ENCODE data around the gene FITM1.
"Not testable (repeated sequence)": the region's sequence is repeated elsewhere in the genome, so short reads cannot be mapped to it uniquely, and the experiment has no call there.

Gene FITM1

DNA sequence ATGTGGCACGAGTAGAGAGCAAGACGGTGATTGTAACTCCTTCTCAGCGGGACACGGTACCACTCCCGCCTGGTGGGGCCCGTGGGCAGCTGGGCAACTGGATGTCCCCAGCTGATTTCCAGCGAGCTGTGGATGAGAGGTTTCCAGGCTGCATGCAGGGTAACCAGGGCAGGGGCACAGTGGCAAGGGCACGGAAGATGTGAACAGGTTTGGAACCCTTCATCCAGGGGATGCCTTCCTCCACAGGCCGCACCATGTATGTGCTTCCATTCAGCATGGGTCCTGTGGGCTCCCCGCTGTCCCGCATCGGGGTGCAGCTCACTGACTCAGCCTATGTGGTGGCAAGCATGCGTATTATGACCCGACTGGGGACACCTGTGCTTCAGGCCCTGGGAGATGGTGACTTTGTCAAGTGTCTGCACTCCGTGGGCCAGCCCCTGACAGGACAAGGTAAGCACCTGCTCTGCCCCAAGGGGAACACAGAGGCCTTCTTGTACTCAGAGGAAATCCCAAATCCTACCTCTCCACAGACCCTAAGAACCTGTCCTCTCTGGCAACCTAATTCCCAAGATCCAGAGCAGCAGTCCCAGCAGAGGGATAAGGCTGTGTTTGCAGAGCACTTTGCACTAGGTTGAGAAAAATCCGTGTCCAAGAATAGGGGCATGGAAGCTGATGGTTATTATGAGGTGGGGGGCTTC is 32.1 kb upstream of the FITM1 start:
- DNase-seq, result no peak

DNA sequence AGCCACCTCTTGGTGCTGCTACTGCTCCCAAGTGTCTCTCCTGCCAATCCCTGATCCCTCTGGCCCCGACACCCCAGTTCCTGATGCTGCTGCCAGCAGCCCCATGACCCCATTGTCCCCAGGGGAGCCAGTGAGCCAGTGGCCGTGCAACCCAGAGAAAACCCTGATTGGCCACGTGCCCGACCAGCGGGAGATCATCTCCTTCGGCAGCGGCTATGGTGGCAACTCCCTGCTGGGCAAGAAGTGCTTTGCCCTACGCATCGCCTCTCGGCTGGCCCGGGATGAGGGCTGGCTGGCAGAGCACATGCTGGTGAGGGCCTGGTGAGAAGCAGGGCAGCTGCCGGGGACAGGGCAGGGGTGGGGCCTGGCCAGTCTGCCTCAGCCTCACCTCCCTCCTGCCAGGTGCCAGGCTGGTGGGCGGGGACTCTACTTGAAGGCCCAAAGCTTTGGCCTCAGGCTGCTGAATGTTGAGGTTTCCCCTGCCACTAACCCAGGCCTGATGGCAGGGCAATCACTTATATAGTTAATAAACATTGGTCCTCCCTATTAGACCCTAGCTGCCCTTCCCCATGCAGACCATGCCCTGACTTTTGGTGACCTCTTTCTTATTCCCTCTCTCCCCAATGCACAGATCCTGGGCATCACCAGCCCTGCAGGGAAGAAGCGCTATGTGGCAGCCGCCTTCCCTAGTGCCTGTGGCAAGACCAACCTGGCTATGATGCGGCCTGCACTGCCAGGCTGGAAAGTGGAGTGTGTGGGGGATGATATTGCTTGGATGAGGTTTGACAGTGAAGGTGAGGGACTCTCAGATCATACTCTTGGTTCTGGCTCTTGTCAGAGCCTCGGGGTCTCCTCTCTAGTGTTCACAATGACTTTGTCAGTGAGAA is 31.3 kb upstream of the FITM1 start:
- DNase-seq, result no peak

DNA sequence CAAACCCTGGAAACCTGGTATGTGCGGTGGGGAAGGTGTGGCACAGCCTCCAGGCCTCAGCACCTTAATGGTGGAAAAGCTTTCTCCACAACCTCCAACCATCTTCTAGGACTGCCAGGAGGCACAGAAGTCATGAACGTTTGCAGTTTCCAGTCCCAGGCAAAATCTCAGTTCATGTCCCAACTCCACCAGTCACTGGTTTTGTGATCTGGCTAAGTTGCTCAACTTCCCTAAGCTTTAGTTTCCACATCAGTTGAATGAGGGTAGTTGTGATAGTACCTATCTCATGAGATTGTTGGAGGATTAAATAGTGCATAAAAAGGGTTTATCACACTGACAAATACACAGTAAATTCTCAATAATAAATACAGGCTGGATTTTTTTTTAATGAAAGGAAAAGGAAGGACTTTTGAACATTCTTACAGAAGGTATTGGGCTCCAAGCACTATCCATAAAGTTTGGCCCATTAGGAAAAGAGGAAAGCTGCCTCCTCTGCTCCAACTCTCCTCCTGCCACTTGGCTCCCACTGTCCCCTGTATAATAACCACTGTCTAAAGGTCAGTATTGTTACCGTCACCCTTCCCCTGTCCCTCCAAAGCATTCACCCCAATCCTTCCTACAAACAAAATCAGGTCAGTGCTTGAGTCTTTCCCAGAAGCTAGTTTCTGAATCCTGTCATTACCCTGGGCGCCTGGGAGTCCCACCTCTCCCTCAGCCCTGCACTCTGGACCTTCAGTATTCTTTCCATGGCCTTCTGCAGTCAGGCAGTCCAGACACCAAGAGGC is 30.1 kb upstream of the FITM1 start:
- no peak for DNase-seq

DNA sequence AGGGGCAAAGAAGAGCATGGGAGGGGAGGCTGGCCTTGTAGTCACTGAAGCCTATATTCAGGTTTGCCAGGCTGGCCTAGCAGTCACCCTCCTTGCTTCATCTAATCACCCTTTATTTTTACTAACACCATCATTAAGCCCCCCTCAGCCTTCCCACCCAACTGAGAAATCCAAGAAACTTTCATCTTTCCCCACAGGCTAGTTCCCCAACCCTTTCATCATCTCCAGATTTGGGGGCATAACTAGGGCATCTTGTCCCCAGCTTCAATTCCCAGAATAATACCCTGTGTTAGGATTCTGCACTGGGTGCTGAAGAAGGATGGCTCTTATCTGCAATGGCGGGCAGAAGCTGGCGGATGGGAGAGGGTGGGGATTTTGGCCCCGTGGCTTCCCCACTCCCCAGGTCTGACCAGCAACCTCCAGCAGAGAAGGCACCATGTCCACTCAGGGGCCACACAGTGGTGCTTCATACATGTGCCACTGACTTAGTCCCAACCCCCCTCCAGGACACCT is 29.4 kb upstream of the FITM1 start:
- DNase-seq, result no peak

DNA sequence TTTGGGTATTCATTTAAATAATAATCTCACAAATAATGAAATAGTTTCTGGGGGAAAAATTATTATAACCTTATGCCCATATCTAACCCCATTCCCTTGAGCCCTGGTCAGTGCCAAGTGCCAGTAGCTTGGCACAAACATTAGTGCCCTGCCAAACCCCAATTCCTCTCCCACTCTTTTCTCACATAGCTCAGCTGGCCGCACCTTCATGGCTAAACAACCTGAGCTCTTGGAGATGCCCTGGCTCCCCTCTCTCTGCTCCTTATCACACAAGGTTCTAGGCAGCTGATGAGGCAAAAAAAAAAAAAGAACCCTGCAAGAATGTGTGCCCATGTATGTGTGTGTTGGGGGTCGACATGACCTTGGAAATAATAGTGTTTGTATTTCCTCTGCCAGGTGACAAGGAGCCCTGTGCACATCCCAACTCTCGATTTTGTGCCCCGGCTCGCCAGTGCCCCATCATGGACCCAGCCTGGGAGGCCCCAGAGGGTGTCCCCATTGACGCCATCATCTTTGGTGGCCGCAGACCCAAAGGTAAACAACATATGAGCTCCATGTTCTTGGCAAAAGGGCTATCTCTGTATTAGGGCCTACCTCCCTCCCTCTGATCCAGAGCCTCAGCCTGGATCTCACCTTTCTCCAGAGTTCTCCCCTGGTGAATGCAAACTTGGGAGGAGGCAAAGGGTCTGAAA is 28.0 kb upstream of the FITM1 start:
- DNase-seq, result no peak

DNA sequence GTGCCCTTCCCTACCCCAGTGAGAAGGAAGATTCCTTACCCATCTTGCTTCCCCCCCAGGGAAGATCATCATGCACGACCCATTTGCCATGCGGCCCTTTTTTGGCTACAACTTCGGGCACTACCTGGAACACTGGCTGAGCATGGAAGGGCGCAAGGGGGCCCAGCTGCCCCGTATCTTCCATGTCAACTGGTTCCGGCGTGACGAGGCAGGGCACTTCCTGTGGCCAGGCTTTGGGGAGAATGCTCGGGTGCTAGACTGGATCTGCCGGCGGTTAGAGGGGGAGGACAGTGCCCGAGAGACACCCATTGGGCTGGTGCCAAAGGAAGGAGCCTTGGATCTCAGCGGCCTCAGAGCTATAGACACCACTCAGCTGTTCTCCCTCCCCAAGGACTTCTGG is 27.0 kb upstream of the FITM1 start:
- DNase-seq, result no peak

DNA sequence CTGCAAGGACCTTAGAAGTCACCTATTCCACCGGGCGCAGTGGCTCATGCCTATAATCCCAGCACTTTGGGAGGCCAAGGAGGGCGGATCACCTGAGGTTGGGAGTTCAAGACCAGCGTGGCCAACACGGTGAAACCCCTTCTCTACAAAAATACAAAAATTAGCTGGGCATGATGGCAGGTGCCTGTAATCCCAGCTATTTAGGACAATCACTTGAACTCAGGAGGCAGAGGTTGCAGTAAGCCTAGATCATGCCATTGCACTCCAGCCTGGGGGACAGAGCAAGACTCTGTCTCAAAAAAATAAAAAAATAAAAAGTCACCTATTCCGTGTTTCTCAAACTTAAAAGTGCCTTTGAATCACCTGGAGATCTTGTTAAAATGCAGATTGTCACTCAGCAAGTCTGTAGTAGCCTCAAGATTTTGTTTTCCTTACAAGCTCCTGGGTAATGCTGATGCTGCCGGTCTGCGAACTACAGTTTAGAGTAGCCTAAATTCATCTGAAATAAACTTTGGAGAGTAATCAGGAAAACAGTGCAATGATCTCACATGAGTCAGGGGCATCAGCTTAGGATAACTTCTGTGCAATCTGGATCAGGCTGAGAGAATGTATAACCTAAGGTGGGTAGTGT is 24.7 kb upstream of the FITM1 start:
- not testable (repeated sequence) for DNase-seq

DNA sequence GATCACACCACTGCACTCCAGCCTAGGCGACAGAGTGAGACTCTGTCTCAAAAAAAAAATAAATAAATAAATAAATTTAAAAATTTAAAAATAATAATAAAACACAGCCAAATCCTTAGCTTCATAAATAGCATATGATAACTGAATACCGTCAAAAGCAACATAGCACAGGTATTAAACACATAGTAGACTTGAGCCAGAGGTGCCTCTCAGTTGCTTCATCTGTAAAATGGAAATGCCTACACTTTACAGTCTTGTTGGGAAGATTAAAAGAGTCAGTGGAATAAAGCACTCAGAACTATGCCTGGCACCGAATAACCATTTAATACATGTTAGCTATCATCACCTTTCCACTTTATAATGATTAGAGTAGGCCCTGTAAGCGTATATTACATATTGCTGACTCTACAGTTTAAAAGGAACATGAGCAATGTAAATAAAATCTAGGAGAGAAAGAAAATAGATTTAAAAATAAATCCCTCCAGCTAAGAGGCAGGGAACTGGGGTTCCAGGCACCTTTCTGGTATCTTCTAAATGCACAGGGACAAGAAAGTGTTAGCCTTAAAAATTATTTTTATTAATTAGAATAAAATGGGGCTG is 23.7 kb upstream of the FITM1 start:
- DNase-seq, result no peak

DNA sequence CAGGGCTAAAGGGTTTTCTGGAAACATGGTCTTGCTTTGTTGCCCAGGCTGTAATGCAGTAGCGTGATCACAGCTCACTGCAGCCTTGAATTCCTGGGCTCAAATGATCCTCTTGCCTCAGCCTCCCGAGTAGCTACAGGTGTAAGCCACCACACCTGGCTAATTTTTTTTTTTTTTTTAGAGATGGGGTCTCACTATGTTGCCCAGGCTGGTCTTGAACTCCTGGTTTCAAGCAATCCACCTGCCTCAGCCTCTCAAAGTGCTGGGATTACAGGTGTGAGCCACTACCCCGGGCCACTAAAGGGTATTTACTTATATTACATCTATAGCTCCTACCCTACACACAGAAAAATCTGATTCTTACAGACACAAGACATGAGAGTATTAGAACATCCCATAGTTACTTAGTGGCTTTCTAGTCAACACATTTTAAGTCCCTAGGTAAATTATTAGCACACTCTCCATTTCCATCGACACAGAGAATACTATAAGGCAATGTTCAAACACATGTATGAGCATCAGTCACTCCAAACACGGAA is 22.1 kb upstream of the FITM1 start:
- DNase-seq, result no peak

DNA sequence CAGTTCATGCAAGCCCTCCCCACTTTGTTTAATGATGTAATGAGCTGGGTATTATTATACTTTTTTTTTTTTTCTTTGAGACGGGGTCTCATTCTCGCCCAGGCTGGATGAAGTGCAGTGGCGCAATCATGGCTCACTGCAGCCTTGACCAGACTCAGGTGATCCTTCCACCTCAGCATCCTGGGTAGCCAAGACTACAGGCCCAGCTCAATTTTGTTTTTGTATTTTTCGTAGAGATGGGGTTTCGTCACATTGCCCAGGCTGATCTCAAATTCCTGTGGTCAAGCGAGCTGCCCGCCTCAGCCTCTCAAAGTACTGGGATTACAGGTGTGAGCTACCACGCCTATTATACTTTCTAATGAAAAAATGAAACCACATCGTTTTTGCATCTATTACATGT is 20.4 kb upstream of the FITM1 start:
- no peak for DNase-seq

DNA sequence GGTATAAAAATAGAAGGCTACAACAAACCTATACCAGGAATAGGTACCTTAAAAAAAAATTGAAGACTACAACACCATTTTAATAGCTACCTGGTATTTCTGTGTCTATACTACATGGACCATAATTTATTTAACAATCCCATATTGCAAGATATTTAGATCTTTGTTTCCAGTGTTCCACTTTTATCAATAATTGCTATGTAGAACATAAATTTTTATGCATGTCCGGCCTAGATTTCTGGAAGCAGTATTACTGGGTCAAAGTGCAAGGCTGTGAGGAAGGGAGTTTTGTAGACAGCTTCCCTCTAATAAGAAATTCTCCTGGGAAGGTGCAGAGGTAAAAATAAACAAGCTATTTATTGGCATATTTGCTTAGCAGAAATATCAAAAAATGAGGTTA is 19.9 kb upstream of the FITM1 start:
- no peak for DNase-seq

DNA sequence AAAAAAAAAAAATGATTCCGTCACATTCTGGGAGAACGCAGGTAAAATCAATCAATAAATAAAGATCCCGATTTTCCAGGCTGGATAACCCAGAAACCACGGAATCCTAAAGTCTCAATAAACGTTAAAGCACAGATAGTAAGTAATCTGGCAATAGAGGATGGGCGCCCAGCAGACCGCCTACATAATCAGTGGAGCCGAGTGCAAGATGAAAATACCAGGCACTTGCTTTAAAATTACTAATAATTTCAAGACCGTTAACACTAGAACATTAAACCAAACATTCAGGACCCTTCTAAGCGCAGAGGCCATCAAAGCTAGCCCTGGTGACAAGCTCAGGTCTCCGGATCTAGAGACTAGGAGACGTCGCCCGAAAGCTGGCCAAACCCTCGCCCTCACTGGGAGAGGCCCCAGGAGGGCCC is 17.1 kb upstream of the FITM1 start:
- DNase-seq, result no peak

DNA sequence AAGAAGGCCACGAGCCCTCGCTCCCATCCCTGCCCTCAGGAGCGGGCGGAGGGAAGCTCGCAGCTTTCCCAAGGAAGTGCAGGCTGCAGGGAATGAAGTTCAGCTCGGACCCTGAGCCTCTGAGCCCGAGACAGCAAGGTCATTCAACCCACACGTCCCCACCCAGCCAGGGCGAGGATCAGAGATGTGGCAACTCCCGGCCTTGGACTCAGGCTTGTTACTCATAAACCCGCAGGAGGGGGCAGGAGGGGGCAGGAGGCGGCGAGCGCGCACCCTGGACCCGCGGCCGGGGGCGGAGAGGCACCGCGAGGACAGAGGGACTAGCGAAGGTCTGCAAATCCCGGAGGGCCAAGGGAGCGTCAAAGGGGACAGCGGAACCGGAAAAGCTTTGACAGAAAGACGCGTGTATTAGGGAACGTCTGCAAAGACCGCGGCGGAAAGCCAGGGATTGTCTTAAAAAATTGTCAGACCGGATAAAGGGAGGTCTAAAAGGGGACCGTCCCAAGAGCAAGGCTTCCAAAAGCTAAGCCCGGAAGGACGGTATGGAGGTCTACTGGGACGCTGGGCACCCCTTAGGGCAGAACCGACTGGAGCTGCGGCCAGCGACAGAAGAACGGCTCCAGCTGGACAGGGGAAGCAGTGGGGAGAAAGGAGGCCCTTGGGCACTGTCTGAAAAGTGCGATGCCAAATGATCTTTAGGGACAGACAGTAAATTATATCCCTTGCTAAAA is 16.5 kb upstream of the FITM1 start:
- DNase-seq, result peak; percentile 87

DNA sequence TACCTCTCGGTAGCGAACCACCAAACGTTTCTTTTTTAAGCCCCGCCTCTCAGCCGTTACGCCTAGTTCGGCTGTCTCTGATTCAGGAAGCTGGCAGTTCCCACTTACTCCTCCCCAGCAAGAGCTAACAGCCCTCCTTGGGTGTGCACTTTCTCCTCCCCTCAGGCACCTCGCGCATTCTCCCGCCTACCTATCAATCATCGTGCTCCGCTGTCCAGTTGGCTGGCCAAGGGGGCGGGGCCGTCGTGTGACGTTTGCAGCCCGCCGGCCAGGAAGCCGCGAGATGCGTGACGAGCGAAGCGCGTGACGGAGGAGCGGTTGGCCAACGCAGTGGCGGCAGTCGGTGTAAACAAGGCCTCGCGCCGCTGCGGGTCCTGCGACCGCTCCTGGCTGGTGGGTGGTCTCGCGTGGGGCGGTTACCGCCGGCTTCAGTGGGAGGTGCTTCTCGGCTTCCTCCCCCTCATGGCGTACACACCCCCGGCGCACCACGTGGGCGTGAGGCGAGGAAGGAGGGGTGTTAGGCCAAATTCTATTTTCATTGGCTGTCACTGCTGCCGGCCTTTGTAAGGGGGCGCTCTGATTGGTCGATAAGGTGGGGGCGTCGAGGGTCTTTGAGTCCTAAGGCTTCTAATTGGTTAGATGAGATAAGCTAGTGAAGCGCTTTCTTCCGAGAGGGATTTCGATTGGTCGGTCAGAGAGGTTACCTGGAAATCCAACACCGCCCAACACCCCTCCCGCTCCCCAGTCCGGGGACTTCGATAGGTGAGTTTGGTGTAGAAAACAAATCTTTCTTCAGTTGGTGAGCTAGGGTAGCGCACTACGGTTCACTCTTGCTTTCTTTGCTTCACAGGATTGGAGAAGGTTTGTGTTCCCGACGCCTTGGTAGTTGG is 15.7 kb upstream of the FITM1 start, which contains the start of the genes DCAF11 and NRL:
DCAF11 (plus strand) TSS at position 246 of the 890 bp plus-strand sequence. CDS start 818 bp downstream, outside the sequence.
NRL (minus strand) TSS at position 418 of the 890 bp plus-strand sequence. CDS start 32,101 bp downstream, outside the sequence.
- DNase-seq, result peak; percentile 99

DNA sequence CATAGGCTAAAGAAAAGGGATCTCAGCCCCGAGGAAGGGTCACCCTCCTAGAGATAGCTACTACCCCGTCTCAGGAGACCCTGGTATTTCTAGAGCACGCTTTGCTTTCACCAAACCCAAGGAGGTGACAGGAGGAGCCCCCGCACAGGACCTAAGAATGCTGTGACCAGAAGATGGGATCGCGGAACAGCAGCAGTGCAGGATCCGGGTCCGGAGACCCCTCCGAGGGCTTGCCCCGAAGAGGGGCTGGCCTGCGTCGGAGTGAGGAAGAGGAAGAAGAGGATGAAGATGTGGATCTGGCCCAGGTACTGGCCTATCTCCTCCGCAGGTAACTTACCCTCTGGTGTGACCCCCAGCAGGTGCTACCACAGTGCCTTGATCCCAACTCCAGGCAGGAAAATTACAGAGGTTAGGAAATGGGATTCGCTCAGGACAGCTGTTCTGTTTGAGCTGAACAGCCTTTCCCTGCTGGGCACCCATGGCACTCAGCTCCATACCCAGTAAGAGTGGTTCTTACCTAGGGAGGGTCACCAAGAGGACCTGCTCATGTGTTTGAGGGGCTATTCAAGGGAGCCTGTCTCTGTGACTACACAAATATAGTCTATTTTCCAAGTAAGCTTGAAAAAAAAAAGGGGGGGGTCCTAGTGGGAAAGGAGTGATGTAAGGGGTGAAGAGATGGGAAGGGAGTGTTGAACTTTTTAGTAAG is 14.9 kb upstream of the FITM1 start:
- no peak for DNase-seq

DNA sequence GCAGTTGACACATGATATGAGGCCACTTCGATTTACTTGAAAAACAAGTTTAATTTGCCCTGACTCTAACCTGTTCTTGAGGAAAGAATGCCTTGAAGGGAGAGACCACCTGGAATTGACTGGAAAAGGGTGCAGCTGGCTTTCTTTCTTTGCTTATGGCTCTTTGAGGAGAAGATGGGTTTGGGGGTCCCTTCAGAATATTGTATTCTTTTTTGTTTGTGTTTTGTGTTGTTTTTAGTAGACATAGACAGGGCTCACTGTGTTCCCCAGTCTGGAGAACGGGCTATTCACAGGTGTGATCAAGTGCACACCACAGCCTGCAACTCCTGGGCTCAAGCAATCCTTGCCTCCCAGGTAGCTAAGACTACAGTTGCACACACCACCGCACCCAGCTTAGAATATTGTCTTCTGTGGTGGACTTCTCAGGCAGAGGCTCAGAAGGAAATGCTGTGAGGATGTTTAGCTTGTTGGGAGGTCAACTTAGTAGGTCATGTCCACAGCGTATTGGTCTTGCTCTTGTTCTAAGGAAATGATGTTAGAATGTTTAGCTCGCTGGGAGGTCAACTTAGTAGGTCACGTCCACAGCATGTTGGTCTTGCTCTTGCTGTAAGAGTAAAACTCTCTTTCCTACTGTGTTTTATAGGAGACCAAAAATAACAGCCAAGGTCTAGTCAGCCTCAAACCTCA is 14.2 kb upstream of the FITM1 start:
- DNase-seq, result no peak

DNA sequence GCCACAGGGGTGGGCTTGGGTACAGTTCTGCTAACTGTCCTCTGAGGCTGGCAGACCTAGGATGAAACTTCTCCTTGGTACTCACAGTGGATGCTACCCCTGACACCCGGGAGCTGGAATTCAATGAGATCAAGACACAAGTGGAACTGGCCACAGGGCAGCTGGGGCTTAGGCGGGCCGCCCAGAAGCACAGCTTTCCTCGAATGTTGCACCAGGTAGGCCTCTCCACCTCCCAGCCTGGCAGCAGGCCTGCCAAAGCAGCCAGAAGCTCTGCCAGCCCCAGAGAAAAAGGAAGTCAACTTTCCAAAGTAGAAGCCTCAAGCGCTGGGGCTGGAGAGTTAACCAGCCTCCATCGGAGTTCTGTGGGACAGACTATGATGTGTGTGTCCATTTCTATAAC is 13.3 kb upstream of the FITM1 start:
- DNase-seq, result no peak

DNA sequence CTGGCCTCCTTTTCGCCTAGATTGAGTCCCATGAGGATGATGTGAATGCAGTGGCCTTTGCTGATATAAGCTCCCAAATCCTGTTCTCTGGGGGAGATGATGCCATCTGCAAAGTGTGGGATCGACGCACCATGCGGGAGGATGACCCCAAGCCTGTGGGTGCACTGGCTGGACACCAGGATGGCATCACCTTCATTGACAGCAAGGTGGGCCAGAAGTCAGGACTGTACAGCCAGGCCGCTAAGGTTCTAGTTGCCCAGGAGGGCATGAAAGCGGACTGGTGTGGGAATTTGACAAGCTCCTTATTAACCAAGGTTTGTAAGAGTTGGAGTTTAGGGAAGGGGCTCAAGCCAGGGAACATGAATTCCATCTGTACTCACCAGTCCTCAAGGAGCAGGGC is 10.8 kb upstream of the FITM1 start:
- no peak for DNase-seq

Measured in left hindlimb (tissue), 1 donor.